GM12875 (cell line): ENCODE measurements around the gene EXD3.

Experiments
- H3K4me3 ChIP-seq: one replicate; pipeline ENCODE4 v1.5.1; 2011; ENCODE audit warnings: low read depth, low read length, control low read depth
- TF ChIP-seq, protein P1 (sequence below): IDR thresholded peaks from 2 replicates; pipeline ENCODE4 v1.5.1; 2011; ENCODE audit warnings: low read depth, mild to moderate bottlenecking, control low read depth, inconsistent platforms, low read length, moderate library complexity, borderline replicate concordance; ENCODE audit not compliant: insufficient read depth

Gene EXD3

DNA sequence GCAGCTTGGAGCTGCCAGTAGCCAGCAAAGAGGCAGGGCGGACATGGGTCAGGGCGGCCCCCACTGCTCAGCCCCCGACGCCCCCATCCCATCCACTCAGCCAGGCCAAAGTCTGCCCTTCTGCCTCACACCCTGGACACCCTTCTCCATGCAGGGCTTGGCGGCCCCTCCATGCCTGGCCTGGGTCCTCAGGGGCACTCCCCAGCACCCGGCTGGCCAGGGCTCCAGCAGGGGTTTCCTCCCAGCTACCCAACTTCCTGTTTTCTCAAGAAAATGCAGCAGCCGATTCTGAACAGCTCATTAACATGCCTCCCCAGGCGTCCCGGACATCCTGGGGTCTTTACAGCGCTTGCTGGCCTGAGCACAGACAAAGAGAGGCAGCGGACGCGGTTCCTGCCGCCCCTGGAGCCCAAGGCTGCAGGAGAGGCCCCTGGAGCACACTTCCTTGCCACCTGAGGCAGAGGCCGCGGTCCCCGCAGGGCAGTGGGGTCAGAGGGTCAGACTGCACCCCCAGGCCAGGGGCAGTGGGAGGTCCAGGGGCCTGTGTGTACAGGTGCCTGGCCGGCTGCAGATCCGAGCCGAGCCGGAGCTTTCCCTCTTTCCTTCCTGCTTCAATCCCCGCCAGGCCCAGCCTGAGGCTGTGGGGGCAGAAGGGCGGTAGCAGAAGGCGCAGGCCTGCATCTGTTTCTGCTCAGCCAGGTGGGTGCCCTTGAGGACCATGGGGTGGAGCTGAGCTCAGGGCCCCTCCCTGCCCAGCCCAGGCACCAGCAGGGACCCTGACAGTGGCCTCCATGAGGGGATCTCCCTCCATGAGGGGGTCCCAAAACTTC, 102.2 kb downstream of the EXD3 start:
- TF ChIP-seq, protein P1, sequence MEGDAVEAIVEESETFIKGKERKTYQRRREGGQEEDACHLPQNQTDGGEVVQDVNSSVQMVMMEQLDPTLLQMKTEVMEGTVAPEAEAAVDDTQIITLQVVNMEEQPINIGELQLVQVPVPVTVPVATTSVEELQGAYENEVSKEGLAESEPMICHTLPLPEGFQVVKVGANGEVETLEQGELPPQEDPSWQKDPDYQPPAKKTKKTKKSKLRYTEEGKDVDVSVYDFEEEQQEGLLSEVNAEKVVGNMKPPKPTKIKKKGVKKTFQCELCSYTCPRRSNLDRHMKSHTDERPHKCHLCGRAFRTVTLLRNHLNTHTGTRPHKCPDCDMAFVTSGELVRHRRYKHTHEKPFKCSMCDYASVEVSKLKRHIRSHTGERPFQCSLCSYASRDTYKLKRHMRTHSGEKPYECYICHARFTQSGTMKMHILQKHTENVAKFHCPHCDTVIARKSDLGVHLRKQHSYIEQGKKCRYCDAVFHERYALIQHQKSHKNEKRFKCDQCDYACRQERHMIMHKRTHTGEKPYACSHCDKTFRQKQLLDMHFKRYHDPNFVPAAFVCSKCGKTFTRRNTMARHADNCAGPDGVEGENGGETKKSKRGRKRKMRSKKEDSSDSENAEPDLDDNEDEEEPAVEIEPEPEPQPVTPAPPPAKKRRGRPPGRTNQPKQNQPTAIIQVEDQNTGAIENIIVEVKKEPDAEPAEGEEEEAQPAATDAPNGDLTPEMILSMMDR = no peak
- no peak overlapping the region for H3K4me3 ChIP-seq

DNA sequence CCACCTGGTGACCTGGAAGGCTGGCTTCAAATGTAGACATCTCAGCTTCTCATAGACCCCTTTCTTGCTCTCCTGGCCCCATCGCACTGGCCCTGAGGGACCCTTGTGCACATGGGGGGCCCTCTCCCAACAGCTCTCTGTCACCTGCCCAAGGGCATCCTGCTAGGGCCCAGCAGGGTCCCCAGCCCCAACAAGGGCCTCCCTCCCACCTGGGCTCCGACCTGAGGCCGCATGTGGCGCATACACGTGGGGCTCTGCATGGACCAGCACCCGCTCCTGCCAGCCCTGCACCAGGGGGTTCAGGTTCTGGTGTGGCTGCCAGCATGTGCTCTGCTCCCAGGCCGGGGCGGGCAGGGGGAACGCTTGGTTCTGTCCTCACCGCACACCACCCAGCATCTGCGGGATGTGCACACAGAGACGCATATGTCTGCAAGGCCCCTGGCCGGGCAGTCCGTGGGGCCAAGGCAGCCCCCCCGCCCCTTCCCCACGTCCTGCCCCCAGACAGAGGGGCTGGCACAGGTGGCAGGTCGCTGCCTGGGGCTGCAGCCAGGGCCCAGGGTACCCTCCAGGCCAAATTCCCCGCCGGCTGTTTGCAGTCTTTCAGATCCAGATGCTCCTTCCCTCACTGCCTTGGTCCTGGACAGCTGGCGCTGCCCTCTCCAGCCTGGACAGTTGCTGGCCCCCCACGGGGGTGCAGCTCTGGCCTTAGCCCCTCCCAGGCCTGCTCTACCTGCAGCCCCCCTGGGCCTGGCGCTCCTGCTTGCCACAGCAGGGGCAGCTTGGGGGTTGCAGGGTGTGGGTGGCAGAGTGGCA, 103.0 kb downstream of the EXD3 start:
- H3K4me3 ChIP-seq = no peak overlapping the region
- TF ChIP-seq, protein P1 = no peak

DNA sequence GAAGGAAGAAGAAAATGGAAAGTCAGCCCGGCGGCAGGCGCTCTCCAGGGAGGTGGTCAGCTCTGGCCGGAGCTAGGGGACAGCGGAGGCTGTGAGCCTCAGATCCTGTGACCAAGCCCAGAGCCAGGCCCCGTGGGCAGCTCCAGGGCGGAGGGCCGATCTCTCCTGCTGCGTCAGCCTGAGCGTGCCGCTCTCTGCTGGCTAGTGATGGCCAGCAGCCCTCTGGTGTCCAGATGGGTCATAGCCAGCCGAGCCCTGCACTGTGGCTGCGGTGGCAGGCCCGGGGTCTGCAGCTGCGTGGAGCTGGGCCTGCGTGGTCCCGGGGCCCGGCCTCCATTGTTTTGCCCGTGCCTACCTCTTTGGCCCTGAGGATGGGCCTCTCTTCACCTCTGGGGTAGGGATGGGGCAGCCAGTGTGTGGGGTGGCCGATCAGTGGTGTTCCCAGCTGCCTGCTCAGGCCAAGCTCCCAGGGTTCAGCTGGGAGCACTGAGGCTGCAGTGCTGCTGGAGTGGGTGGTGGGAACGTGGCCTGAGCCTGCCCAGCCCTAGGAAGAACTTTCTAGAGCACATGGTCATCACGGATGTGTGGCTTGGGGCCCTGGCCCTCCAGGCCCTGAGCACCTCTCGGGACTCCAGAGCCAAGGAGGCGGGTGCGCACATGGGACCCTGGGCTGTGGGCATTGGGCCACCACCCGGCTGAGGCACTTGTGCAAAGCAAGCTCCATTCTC, 103.8 kb downstream of the EXD3 start:
- no peak overlapping the region for H3K4me3 ChIP-seq
- TF ChIP-seq, protein P1 = no peak

DNA sequence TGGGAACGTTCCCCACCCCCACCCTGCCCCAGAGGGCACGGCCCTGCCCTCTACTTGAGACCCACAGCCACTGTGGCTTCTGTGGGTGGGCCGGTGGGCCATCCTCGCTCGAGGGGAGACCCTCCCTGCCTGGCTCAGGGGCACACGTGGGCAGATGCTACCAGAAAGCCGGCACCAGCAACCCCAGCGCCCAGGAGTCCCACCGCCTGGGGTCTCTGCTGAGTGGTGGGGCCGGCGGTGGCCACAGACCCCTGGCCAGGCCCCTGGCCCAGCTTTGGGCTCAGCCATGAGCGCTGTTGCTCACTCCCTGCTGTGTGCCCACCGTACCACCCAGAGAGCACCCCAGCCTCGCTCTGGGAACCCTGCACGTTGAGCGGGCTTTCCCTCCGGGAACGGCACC, 104.4 kb downstream of the EXD3 start:
- no peak overlapping the region for H3K4me3 ChIP-seq
- TF ChIP-seq, protein P1 = no peak

DNA sequence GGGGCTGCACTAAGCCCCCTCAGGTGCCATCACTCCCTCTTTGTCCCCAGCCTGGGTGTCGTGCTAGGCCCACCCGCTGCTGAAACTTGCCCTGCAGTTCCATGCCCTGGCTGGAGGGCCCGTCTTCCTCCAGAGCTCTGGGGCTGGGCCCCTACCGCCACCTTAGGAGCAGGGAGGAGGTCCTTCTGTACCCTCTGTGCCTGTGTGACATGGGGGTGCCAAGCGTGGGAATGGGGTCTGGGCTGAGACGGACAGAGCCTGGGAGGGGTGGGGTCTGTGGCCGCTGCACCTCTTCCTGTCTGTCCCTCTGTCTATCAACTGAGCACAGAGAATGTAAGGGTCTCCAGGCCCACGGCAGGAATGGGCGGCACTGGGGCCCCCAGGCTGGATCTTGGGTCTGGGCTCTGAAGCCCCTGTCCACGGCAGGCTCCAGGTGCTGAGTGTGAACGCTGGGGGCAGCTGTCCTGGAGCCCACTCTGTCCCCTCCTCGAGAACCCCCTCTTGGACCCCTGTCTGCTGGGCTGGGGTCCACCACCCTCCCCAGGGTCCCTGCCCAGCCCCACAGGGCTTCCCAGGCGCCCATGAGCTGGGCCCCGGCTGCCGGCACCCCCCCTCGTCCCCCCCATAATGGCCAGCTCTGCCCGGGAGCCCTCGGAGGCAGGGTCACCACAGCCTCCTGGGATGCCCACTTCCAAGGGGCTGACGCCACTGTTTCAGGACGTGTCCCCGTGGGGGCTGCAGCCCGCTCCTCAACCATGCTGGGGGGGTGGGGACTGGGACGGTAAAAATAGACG, 105.0 kb downstream of the EXD3 start:
- TF ChIP-seq, protein P1 = no peak
- H3K4me3 ChIP-seq = no peak overlapping the region

DNA sequence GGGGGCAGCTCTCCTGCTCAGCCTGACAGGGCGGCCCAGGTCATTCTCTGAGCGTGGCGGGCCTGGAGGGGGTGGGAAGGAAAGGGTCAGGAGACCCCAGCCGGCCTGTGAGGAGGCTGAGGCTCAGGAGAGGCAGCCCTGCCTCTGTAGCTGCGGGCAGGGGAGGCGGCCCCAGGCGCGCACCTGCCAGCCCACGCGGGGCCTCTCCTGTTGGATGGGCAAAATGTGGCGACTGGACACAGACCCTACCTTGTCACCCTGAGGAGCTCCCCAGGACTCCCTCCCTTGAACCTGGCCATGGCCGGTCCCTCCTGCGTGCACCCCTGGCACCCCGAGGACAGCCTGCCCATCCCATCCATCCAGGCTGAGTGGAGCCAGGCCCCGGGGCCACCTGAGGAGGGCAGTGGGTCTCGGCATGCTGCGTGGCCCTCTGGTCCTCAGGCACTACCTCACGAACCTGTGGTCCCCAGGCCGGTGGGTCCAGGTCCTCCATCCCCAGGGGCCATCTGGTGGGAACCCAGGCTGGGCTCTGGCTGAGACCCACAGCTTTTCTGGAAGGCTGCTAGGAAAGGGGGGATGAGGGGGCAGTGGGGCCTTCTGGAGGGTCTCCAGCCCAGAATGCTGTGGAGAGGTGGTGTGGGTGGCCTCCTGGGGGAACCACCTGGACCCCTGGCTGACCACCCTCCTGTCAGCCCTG, 105.8 kb downstream of the EXD3 start:
- TF ChIP-seq, protein P1 = no peak
- no peak overlapping the region for H3K4me3 ChIP-seq
